ENCODE data around the gene PSME4. TPM values are rescaled to one million over a fixed set of nuclear protein-coding genes. Genes with fewer than 3 reads are reported as not detected.

PSME4 gene
- total and polyA plus RNA-seq, 2 of the 13 experiments (the other 11 are each of a cell fraction or from before 2014, with no cell fraction given) = 52.1 to 77.8 TPM

DNA sequence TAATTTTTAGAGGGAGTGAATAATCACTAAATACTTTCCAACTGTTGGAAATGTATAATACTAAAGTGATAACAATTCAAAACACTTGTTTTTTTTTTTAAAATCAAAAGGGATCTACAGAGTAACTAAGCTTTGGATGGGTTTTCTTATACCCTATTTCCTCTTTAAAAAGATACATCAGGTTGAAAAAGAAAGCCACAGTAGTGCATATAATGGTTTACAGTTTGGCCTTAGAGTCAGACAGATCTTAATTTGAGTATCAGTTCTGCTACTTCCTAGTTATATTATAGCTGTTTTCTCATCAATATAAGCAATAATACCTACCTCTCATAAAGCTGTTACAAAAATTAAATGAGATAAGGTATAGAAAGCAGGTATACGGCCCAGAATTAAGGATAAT, 28.5 kb downstream of the PSME4 start:
- Histone ChIP-seq H3K9ac (ENCODE audit: insufficient read depth, low read depth, low read length) (no peak overlapping the region), H3K4me3 (replicated peaks in 1 of 3; ENCODE audit: insufficient read depth in 1 of 3, low read depth in 2 of 3, low read length in 3 of 3) (no peak overlapping the region), H2AFZ (ENCODE audit: low read length) (no peak overlapping the region), H3K27ac (ENCODE audit: extremely low read length, insufficient read depth, low read length) (no peak overlapping the region), H3K79me2 (ENCODE audit: insufficient read depth, low read length) (peaks cover 6% of the 10 kb centered on the region), H3K36me3 (replicated peaks in 1 of 2; ENCODE audit: control insufficient read depth in 1 of 2, insufficient read depth in 2 of 2, low read length in 2 of 2) (peaks cover 21 to 61% of the 10 kb centered on the region in 2 experiments), H4K20me1 (ENCODE audit: insufficient read depth, low read length) (no peaks in the 10 kb centered on the region), H3K27me3 (ENCODE audit: control insufficient read depth in 1 of 2, insufficient read depth in 2 of 2, low read length in 2 of 2) (no peaks in the 10 kb centered on the region), H3K4me2 (ENCODE audit: low read depth, low read length) (no peak overlapping the region), H3K9me3 (ENCODE audit: low read length) (no peaks in the 10 kb centered on the region), H3K4me1 (ENCODE audit: insufficient read depth, low read length) (no peaks in the 10 kb centered on the region)
- no peak for TF ChIP-seq NFIC (IDR thresholded peaks at IDR 0.05; ENCODE audit: low read length)
- TF ChIP-seq ZNF773 (CRISPR knock-in tag; IDR thresholded peaks at IDR 0.05; ENCODE audit: borderline replicate concordance) = no peak
- TF ChIP-seq MAFK (conservative IDR thresholded peaks at IDR 0.05 in 1 of 2, IDR thresholded peaks at IDR 0.05 in 1 of 2; ENCODE audit: low read length in 2 of 2) = no peak
- no peak for TF ChIP-seq CREB1 (IDR thresholded peaks at IDR 0.05)
- 0 out of 2 replicates have a peak, but pooled peaks have one; percentile 25 for TF ChIP-seq CREB1 (CRISPR knock-in tag; IDR thresholded peaks at IDR 0.05)
- no peak for TF ChIP-seq KDM5A (IDR thresholded peaks at IDR 0.05; ENCODE audit: borderline replicate concordance, low read length)
- TF ChIP-seq ZNF562 (CRISPR knock-in tag; IDR thresholded peaks at IDR 0.05; ENCODE audit: borderline replicate concordance) = no peak
- TF ChIP-seq RXRB (CRISPR knock-in tag; IDR thresholded peaks at IDR 0.05; ENCODE audit: borderline replicate concordance) = no peak
- TF ChIP-seq CBX2 (IDR thresholded peaks at IDR 0.05; ENCODE audit: low read depth, low read length) = no peak
- TF ChIP-seq CBX2 (CRISPR knock-in tag; IDR thresholded peaks at IDR 0.05; ENCODE audit: low read depth) = no peak
- DNase-seq (ENCODE audit: low spot score) (no peak), ATAC-seq (no peak), FAIRE-seq (no peak)
- 96% methylated on average over 1 of the region's 1 CpG for WGBS (ENCODE audit: low lambda C conversion rate)
- TSS peak; percentile 12 for BruUV-seq (replicated peaks)
- in situ Hi-C loops (cut with HindIII; ENCODE audit: extremely low pct_ligation_motif_present, low pct_unique_long_range_greater_than_20kb) = no loop called here
- POLR2A ChIA-PET = no interaction called here
- CTCF ChIA-PET (ENCODE audit: low intra/inter-chr PET ratio, low total read pairs) = no interaction called here
- intact Hi-C loops (cut with micrococcal nuclease; ENCODE audit: unreplicated experiment) = no loop called here

DNA sequence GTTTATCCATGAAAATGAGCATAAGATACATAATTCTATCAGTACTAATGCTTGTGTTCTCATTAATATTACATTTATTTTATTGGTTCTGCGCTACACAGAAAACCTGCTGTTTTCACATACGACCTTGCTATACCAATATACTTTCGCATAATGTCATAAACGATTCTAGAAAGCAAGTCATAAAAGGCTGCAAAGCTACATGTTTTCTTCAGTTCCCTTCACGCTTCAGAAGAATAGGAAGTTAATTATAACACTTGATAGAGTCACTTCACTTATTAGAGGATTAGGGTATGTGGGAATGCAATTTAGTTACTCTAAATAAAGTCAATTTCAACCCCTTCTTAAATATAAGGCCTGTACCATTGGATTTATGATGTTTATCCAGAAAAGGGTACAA, 29.0 kb downstream of the PSME4 start:
- Histone ChIP-seq H3K79me2 (ENCODE audit: insufficient read depth, low read length) (peaks cover 3% of the 10 kb centered on the region), H3K4me1 (ENCODE audit: insufficient read depth, low read length) (no peaks in the 10 kb centered on the region), H3K9ac (ENCODE audit: insufficient read depth, low read depth, low read length) (no peak overlapping the region), H4K20me1 (ENCODE audit: insufficient read depth, low read length) (no peaks in the 10 kb centered on the region), H3K27me3 (ENCODE audit: control insufficient read depth in 1 of 2, insufficient read depth in 2 of 2, low read length in 2 of 2) (no peaks in the 10 kb centered on the region), H3K36me3 (replicated peaks in 1 of 2; ENCODE audit: control insufficient read depth in 1 of 2, insufficient read depth in 2 of 2, low read length in 2 of 2) (peaks cover 17 to 61% of the 10 kb centered on the region in 2 experiments), H3K4me2 (ENCODE audit: low read depth, low read length) (no peak overlapping the region), H3K4me3 (replicated peaks in 1 of 3; ENCODE audit: insufficient read depth in 1 of 3, low read depth in 2 of 3, low read length in 3 of 3) (no peak overlapping the region), H3K9me3 (ENCODE audit: low read length) (no peaks in the 10 kb centered on the region), H3K27ac (ENCODE audit: extremely low read length, insufficient read depth, low read length) (no peak overlapping the region), H2AFZ (ENCODE audit: low read length) (no peak overlapping the region)
- FAIRE-seq (no peak), ATAC-seq (no peak), DNase-seq (ENCODE audit: low spot score) (no peak)
- in situ Hi-C loops (cut with HindIII; ENCODE audit: extremely low pct_ligation_motif_present, low pct_unique_long_range_greater_than_20kb) (no loop called here), intact Hi-C loops (cut with micrococcal nuclease; ENCODE audit: unreplicated experiment) (no loop called here)
- ChIA-PET POLR2A (no interaction called here), CTCF (ENCODE audit: low intra/inter-chr PET ratio, low total read pairs) (no interaction called here)
- WGBS (ENCODE audit: low lambda C conversion rate) = 97% methylated on average over 5 of the region's 5 CpGs
- no TSS peak for BruUV-seq (replicated peaks)
- TF ChIP-seq MBNL3 (CRISPR knock-in tag; conservative IDR thresholded peaks at IDR 0.05) (no peak), ZBTB14 (CRISPR knock-in tag; IDR thresholded peaks at IDR 0.05) (no peak), ZNF264 (CRISPR knock-in tag; IDR thresholded peaks at IDR 0.05) (no peak), EED (CRISPR knock-in tag; IDR thresholded peaks at IDR 0.05) (no peak), MAFF (IDR thresholded peaks at IDR 0.05; ENCODE audit: low read depth, low read length) (no peak), CENPT (CRISPR knock-in tag; IDR thresholded peaks at IDR 0.05; ENCODE audit: low read depth) (no peak), JUNB (CRISPR knock-in tag; IDR thresholded peaks at IDR 0.05; ENCODE audit: borderline replicate concordance) (no peak), MATR3 (CRISPR knock-in tag; IDR thresholded peaks at IDR 0.05) (no peak), SIX1 (CRISPR knock-in tag; IDR thresholded peaks at IDR 0.05; ENCODE audit: borderline replicate concordance) (no peak), ZZZ3 (CRISPR knock-in tag; IDR thresholded peaks at IDR 0.05; ENCODE audit: borderline replicate concordance) (no peak), DR1 (CRISPR knock-in tag; IDR thresholded peaks at IDR 0.05) (no peak), ARHGAP35 (CRISPR knock-in tag; IDR thresholded peaks at IDR 0.05; ENCODE audit: borderline replicate concordance) (no peak)

Measured in HepG2 (cell line).